Smooth muscle cell (in vitro differentiated cells): Measurements from ENCODE around the gene UBXN11. TPM values are rescaled to one million over a fixed set of nuclear protein-coding genes. Genes with fewer than 3 reads are reported as not detected.

Experiments used
- DNase-seq: peaks from one replicate; lab custom pipeline; 2025; ENCODE audit not compliant: unreplicated experiment; lab: John Stamatoyannopoulos, UW
- H2AFZ ChIP-seq: fragments of 200-600 bp; sonication (generic); 2 replicates; pipeline ENCODE4 v1.6.0; 2016; ENCODE audit warnings: antibody characterized with exemption, low read depth, mild to moderate bottlenecking
- H3F3A ChIP-seq: fragments of 200-600 bp; sonication (generic); 2 replicates; pipeline ENCODE4 v1.6.0; 2017; ENCODE audit warnings: antibody characterized with exemption, low read depth
- H3K27ac ChIP-seq: fragments of 200-600 bp; sonication (generic); 2 replicates; pipeline ENCODE4 v1.5.1; 2016; ENCODE audit warnings: low read depth, mild to moderate bottlenecking
- H3K27me3 ChIP-seq: fragments of 200-600 bp; sonication (generic); 2 replicates; pipeline ENCODE4 v1.6.1; 2016; ENCODE audit warnings: low read depth, mild to moderate bottlenecking
- H3K36me3 ChIP-seq: fragments of 200-600 bp; sonication (generic); 2 replicates; pipeline ENCODE4 v1.5.1; 2016; ENCODE audit warnings: low read depth
- H3K4me1 ChIP-seq: fragments of 200-600 bp; sonication (generic); 2 replicates; pipeline ENCODE4 v1.5.1; 2016; ENCODE audit warnings: low read depth
- H3K4me2 ChIP-seq: fragments of 200-600 bp; sonication (generic); 2 replicates; pipeline ENCODE4 v1.6.0; 2016; ENCODE audit warnings: mild to moderate bottlenecking
- H3K4me3 ChIP-seq: fragments of 200-600 bp; sonication (generic); 2 replicates; pipeline ENCODE4 v1.5.1; 2016; ENCODE audit warnings: mild to moderate bottlenecking
- H3K79me2 ChIP-seq: fragments of 200-600 bp; sonication (generic); 2 replicates; pipeline ENCODE4 v1.6.0; 2016; ENCODE audit warnings: low read depth, mild to moderate bottlenecking
- H3K9ac ChIP-seq: fragments of 200-600 bp; sonication (generic); 2 replicates; pipeline ENCODE4 v1.6.0; 2016; ENCODE audit warnings: low read depth
- H3K9me3 ChIP-seq: fragments of 200-600 bp; sonication (generic); replicated peaks from 2 replicates; pipeline ENCODE4 v1.5.1; 2016; ENCODE audit warnings: low read depth
- H4K20me1 ChIP-seq: fragments of 200-600 bp; sonication (generic); 2 replicates; pipeline ENCODE4 v1.6.0; 2016; ENCODE audit warnings: low read depth
- WGBS: methylation state at CpG from one replicate; pipeline ENCODE4 v1.1.7; 2016; ENCODE audit warnings: low lambda C conversion rate; 5-methylcytosine and 5-hydroxymethylcytosine counted together
- polyA plus RNA-seq: library from polyadenylated mRNA; unstranded; fragments of >200 nt; fragmentation: Nextera tagmentation; extraction: Ambion mirVana; gene quantifications from 2 replicates; pipeline ENCODE4 v1.2.1, GENCODE V29; 2016
- total RNA-seq: library from RNA; depleted of rRNA; stranded (reverse); fragments of >200 nt; gene quantifications from 2 replicates; pipeline ENCODE4 v1.2.3, GENCODE V29; 2014
- TF ChIP-seq, protein P1 (sequence below): fragments of 200-600 bp; sonication (generic); IDR thresholded peaks from 2 replicates; pipeline ENCODE4 v1.5.1; 2017; ENCODE audit warnings: borderline replicate concordance, mild to moderate bottlenecking, antibody characterized with exemption; ENCODE audit not compliant: insufficient read depth, poor library complexity, severe bottlenecking

The UBXN11 gene
- total and polyA plus RNA-seq, 2 experiments from 2014 or later = 3.3 to 17.7 TPM

DNA sequence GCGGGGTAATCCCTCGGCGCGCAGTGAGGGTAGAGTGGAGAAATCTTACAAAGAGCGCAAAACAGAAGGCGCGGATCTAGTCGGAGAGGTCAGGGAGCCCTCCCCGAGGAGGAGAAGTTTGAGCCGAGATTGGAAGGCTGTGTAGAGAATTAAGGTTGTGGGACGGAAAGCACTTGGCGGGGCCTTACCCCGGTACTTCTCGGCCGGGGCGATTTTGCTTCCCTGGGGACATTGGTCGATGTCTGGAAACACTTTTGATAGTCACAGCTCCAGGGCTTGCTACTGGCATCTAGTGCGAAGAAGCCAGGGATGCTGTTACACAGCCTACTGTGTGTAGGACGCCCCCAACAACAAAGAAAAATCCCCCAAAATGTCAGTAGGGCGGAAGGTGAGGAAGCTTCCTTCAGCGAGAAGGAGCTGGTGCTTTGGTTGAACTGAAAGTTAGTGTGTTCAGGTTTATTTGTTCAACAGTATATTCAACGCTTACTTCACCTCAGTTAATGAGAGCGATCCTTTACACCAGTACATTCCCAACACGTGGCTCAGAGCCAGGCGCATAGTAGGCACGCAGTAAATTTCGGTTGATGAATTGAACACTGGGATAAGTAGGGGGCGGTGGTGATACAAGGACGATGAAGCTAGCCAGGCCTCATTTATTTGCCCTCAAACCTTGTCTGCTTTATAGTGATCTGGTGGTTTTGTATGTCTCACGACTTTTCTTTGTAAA, 71.6 kb downstream of the UBXN11 start:
- 3% methylated on average over 30 of the region's 30 CpGs for WGBS
- no peaks in the 10 kb centered on the region for H3F3A ChIP-seq
- H3K4me2 ChIP-seq = peak overlapping the region; percentile 87
- no peaks in the 10 kb centered on the region for H3K27me3 ChIP-seq
- peaks cover 39% of the 10 kb centered on the region for H3K79me2 ChIP-seq
- TF ChIP-seq, protein P1, sequence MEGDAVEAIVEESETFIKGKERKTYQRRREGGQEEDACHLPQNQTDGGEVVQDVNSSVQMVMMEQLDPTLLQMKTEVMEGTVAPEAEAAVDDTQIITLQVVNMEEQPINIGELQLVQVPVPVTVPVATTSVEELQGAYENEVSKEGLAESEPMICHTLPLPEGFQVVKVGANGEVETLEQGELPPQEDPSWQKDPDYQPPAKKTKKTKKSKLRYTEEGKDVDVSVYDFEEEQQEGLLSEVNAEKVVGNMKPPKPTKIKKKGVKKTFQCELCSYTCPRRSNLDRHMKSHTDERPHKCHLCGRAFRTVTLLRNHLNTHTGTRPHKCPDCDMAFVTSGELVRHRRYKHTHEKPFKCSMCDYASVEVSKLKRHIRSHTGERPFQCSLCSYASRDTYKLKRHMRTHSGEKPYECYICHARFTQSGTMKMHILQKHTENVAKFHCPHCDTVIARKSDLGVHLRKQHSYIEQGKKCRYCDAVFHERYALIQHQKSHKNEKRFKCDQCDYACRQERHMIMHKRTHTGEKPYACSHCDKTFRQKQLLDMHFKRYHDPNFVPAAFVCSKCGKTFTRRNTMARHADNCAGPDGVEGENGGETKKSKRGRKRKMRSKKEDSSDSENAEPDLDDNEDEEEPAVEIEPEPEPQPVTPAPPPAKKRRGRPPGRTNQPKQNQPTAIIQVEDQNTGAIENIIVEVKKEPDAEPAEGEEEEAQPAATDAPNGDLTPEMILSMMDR = peak; percentile 1
- no peak for DNase-seq
- H3K27ac ChIP-seq = peak overlapping the region; percentile 78
- peak overlapping the region; percentile 98 for H2AFZ ChIP-seq
- peaks cover 4% of the 10 kb centered on the region for H3K4me1 ChIP-seq
- H3K9ac ChIP-seq = peak overlapping the region; percentile 78
- no peaks in the 10 kb centered on the region for H3K36me3 ChIP-seq
- H3K4me3 ChIP-seq = peak overlapping the region; percentile 87
- no peaks in the 10 kb centered on the region for H3K9me3 ChIP-seq
- peaks cover 6% of the 10 kb centered on the region for H4K20me1 ChIP-seq

DNA sequence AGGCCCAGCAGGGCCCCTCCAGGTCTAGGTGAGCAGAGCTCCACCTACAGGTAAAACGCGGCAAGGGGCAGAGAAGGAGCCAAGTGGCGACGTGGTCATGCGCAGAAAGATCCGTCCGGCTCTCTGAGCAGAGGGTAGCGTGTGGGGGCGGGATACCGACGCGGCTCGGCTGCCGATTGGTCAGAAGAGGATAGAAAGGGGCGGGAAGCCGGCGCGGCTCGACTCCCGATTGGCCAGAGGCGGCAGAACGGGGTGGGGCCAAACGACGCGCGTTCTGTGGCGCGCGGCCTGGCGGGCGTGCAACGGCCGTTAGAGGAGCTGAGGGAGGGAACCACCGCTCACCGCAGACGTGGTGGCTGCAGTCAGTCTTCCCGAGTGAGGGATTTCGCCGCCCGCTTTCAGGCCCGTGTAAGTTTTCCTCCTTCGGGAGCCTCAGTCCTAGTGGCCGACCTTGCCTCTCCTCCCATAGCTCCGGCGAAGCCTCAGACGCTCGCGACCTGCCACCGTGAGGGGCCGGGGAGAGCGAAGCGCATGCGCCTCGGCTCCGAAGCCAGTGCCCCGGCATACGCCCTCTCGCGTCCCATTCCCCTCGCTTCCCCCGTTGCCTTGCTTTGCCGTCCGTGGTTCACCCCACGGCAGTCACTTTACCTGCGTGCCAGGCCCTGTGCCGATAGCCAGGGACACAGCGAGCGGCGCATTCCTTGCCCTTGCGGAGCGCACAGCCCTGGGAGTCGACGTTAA, 72.4 kb downstream of the UBXN11 start, which contains the start of gene CEP85:
CEP85 (plus strand) TSS at position 298 of the 741 bp plus-strand sequence. CDS start 5,584 bp downstream, outside the sequence.
- TF ChIP-seq, protein P1 = peak; percentile 72
- Histone ChIP-seq H3K36me3 (no peaks in the 10 kb centered on the region), H2AFZ (peak within 1 kb of the TSS; percentile 98), H3K9me3 (no peaks in the 10 kb centered on the region), H3K4me1 (peaks cover 4% of the 10 kb centered on the region), H3K79me2 (peaks cover 31% of the 10 kb centered on the region), H3K4me2 (peak within 1 kb of the TSS; percentile 87), H3K27ac (peak within 1 kb of the TSS; percentile 78), H4K20me1 (no peaks in the 10 kb centered on the region), H3K27me3 (no peaks in the 10 kb centered on the region), H3F3A (no peaks in the 10 kb centered on the region), H3K4me3 (peak within 1 kb of the TSS; percentile 87), H3K9ac (peak within 1 kb of the TSS; percentile 78)
- 1% methylated on average over 73 of the region's 73 CpGs for WGBS
- peak; percentile 95 for DNase-seq

Other genes starting within 250 kb of the UBXN11 start
- not detected in 2 replicates for gene TRIM63, start 239.0 kb downstream of the UBXN11 start, total RNA-seq
- gene TRIM63, start 239.0 kb downstream of the UBXN11 start, polyA plus RNA-seq = 0.14 and 0.97 TPM in 2 replicates
- 3.7 and 4.6 TPM in 2 replicates for gene PDIK1L, start 194.8 kb downstream of the UBXN11 start, total RNA-seq
- 1.9 and 3.6 TPM in 2 replicates for gene PDIK1L, start 194.8 kb downstream of the UBXN11 start, polyA plus RNA-seq
- not detected in 2 replicates for gene FAM110D, start 147.6 kb downstream of the UBXN11 start, total RNA-seq
- 0.08 TPM in 1 of 2 replicates, not detected in the other for gene FAM110D, start 147.6 kb downstream of the UBXN11 start, polyA plus RNA-seq
- not detected in 2 replicates for gene C1orf232, start 137.7 kb downstream of the UBXN11 start, total RNA-seq
- not detected in 2 replicates for gene C1orf232, start 137.7 kb downstream of the UBXN11 start, polyA plus RNA-seq
- gene ZNF593, start 136.7 kb downstream of the UBXN11 start, total RNA-seq = 9.2 and 38.4 TPM in 2 replicates
- gene ZNF593, start 136.7 kb downstream of the UBXN11 start, polyA plus RNA-seq = 52.4 and 67.7 TPM in 2 replicates
- not detected in 2 replicates for gene ZNF593OS, start 134.8 kb downstream of the UBXN11 start, total RNA-seq
- 1.5 TPM in 1 of 2 replicates, not detected in the other for gene ZNF593OS, start 134.8 kb downstream of the UBXN11 start, polyA plus RNA-seq
- gene CNKSR1, start 129.1 kb downstream of the UBXN11 start, total RNA-seq = 2.6 and 6.6 TPM in 2 replicates
- gene CNKSR1, start 129.1 kb downstream of the UBXN11 start, polyA plus RNA-seq = 1.4 and 8.6 TPM in 2 replicates
- not detected in 2 replicates for gene CATSPER4, start 116.0 kb downstream of the UBXN11 start, total RNA-seq
- not detected in 2 replicates for gene CATSPER4, start 116.0 kb downstream of the UBXN11 start, polyA plus RNA-seq
- gene CEP85, start 72.4 kb downstream of the UBXN11 start, total RNA-seq = 6.0 and 7.9 TPM in 2 replicates
- 3.9 and 8.0 TPM in 2 replicates for gene CEP85, start 72.4 kb downstream of the UBXN11 start, polyA plus RNA-seq
- gene SH3BGRL3, start 26.6 kb downstream of the UBXN11 start, total RNA-seq = 162 and 241 TPM in 2 replicates
- 1,359 and 1,367 TPM in 2 replicates for gene SH3BGRL3, start 26.6 kb downstream of the UBXN11 start, polyA plus RNA-seq
- 1.1 TPM in 1 of 2 replicates, not detected in the other for gene CD52, start 11.3 kb upstream of the UBXN11 start, total RNA-seq
- gene CD52, start 11.3 kb upstream of the UBXN11 start, polyA plus RNA-seq = 0.39 and 1.3 TPM in 2 replicates
- gene CRYBG2, start 47.5 kb upstream of the UBXN11 start, total RNA-seq = 5.2 and 9.5 TPM in 2 replicates
- gene CRYBG2, start 47.5 kb upstream of the UBXN11 start, polyA plus RNA-seq = 4.1 and 9.8 TPM in 2 replicates
- gene ZNF683, start 66.1 kb upstream of the UBXN11 start, total RNA-seq = not detected in 2 replicates
- gene ZNF683, start 66.1 kb upstream of the UBXN11 start, polyA plus RNA-seq = not detected in 2 replicates
- not detected in 2 replicates for gene LIN28A, start 104.2 kb upstream of the UBXN11 start, total RNA-seq
- gene LIN28A, start 104.2 kb upstream of the UBXN11 start, polyA plus RNA-seq = 0.08 and 0.13 TPM in 2 replicates
- 37.5 and 56.4 TPM in 2 replicates for gene DHDDS, start 125.7 kb upstream of the UBXN11 start, total RNA-seq
- gene DHDDS, start 125.7 kb upstream of the UBXN11 start, polyA plus RNA-seq = 41.5 and 53.6 TPM in 2 replicates
- 170 TPM in 2 replicates for gene HMGN2, start 165.8 kb upstream of the UBXN11 start, total RNA-seq
- gene HMGN2, start 165.8 kb upstream of the UBXN11 start, polyA plus RNA-seq = 380 and 448 TPM in 2 replicates
- gene RPS6KA1, start 223.1 kb upstream of the UBXN11 start, total RNA-seq = 7.9 and 34.6 TPM in 2 replicates
- 10.1 and 15.8 TPM in 2 replicates for gene RPS6KA1, start 223.1 kb upstream of the UBXN11 start, polyA plus RNA-seq